B cell (primary cell): ENCODE results near the gene TBCC.

Source experiments
- CTCF ChIP-seq: fragments of 200-600 bp; IDR thresholded peaks from one replicate; pipeline ENCODE4 v1.8.0; 2022; ENCODE audit warnings: antibody characterized with exemption, mild to moderate bottlenecking
- EZH2 ChIP-seq: IDR thresholded peaks from 2 replicates; pipeline ENCODE4 v1.6.1; 2012; ENCODE audit warnings: borderline replicate concordance, low read depth, mild to moderate bottlenecking, moderate library complexity, low read length; ENCODE audit not compliant: insufficient read depth, poor library complexity, severe bottlenecking

- TF ChIP-seq CTCF (no peak), EZH2 (no peak)
Observed at GRCh38 chr6:42769836-42770235, 23.9 kb upstream of the TBCC start.
